ENCODE results near the gene NPRL2. TPM values are rescaled to one million over a fixed set of nuclear protein-coding genes. Genes with fewer than 3 reads are reported as not detected.

The NPRL2 gene
- total and polyA plus RNA-seq, 2 of the 8 experiments (the other 6 are each of a cell fraction or from before 2014, with no cell fraction given) = 28.4 to 51.4 TPM

DNA sequence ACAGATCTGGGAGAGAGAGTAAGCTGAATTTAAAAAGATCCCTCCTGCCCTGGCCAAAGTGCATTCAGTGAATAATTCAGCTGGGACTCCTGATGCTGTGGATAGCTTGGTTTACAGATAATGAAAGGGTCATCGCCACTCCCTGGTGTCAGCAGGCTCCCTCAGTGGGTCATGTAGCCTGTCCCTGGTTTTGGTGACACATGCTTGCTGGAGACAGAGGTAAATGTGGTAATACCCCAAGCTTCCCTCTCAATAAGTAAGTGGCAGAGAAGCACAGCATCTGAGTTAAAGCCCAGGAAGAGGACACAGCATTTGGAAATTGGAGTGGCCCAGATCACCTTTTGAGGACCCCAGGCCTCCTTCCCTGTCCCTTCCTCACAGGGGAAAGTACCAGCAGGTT lies 6.9 kb upstream of the NPRL2 start:
- H3K4me2 ChIP-seq (ENCODE audit: insufficient read depth in 1 of 2, low read depth in 2 of 2, low read length in 2 of 2) = peak overlapping the region; percentile 72 to 87; a peak in 3 of 4 replicates
- no peak for DNase-seq (ENCODE audit: low read depth in 1 of 2, low spot score in 2 of 2)
- no peak overlapping the region for H4K5ac ChIP-seq (ENCODE audit: insufficient read length, low read depth, low read length)
- no peak overlapping the region for H3K23ac ChIP-seq (ENCODE audit: insufficient read length)
- no peak overlapping the region for H3K4ac ChIP-seq (replicated peaks; ENCODE audit: insufficient read length, low read depth, low read length)
- peak overlapping the region in 2 of 4 experiments; percentile 19 to 75; a peak in 2 of 8 replicates for H3K4me3 ChIP-seq (ENCODE audit: extremely low read depth in 1 of 4, insufficient read depth in 2 of 4, low read depth in 3 of 4, low read length in 4 of 4)
- no peak overlapping the region for H2BK120ac ChIP-seq (replicated peaks; ENCODE audit: low read depth, low read length)
- no peak overlapping the region for H2AFZ ChIP-seq (ENCODE audit: low read length)
- FAIRE-seq = no peak
- H3K9me3 ChIP-seq (ENCODE audit: insufficient read depth in 2 of 2, low read depth in 1 of 2, low read length in 1 of 2) = no peaks in the 10 kb centered on the region
- H2BK20ac ChIP-seq (ENCODE audit: low read length) = no peak overlapping the region
- no peaks in the 10 kb centered on the region for H3K27me3 ChIP-seq (replicated peaks in 1 of 4; ENCODE audit: control insufficient read depth in 3 of 4, extremely low read depth in 1 of 4, insufficient read depth in 3 of 4, low read length in 3 of 4)
- H3K9ac ChIP-seq (replicated peaks in 1 of 4; ENCODE audit: extremely low read depth in 1 of 4, low read depth in 3 of 4, low read length in 3 of 4) = no peak overlapping the region; a peak in 1 of 7 replicates
- H3K79me1 ChIP-seq (ENCODE audit: low read depth, low read length) = peaks cover 16% of the 10 kb centered on the region
- peaks cover 0 to 26% of the 10 kb centered on the region in 2 experiments; a peak in 2 of 4 replicates for H3K79me2 ChIP-seq (ENCODE audit: control insufficient read depth in 1 of 2, insufficient read depth in 2 of 2, low read length in 2 of 2)
- no peak overlapping the region for H4K91ac ChIP-seq (replicated peaks; ENCODE audit: insufficient read length, low read length)
- no peak overlapping the region for H3K18ac ChIP-seq (ENCODE audit: extremely low read depth, low read length)
- CTCF ChIA-PET (ENCODE audit: partially characterized antibody) = interaction anchor here (0.6 to 13.4 kb wide), 16 partner anchors 8 to 257 kb away, joined by 3 to 136 read pairs (median 4); partner anchors contain the start of genes RASSF1 and ZMYND10
- no peak overlapping the region for H2BK12ac ChIP-seq (ENCODE audit: low read depth, low read length)
- peaks cover 9 to 22% of the 10 kb centered on the region in 2 experiments for H4K20me1 ChIP-seq (replicated peaks in 1 of 2; ENCODE audit: control insufficient read depth in 1 of 2, insufficient read depth in 2 of 2, low read length in 2 of 2)
- no peak overlapping the region for H3K27ac ChIP-seq (ENCODE audit: low read depth, low read length)
- 95% methylated on average over 1 of the region's 1 CpG; no CpG with 5 or more reads in 1 of the 2 experiments for WGBS, 2 experiments (ENCODE audit: extremely low coverage in 1 of 2, insufficient coverage in 1 of 2, insufficient read length in 1 of 2, insufficient replicate concordance in 2 of 2, low coverage in 1 of 2, low lambda C conversion rate in 2 of 2, missing lambda C conversion rate in 1 of 2)
- no peak overlapping the region for H4K8ac ChIP-seq (ENCODE audit: extremely low read depth, insufficient read depth, low read length)
- H3K23me2 ChIP-seq (ENCODE audit: low read depth, low read length) = peaks cover 10% of the 10 kb centered on the region; the same call in 1 of the 2 replicates
- H2BK15ac ChIP-seq (ENCODE audit: low read length) = no peak overlapping the region
- H3K14ac ChIP-seq (ENCODE audit: insufficient read length) = no peak overlapping the region
- no peak overlapping the region for H2AK5ac ChIP-seq (ENCODE audit: low read depth, low read length)
- H2BK5ac ChIP-seq (ENCODE audit: low read depth, low read length) = no peak overlapping the region
- POLR2A ChIA-PET (ENCODE audit: partially characterized antibody) = interaction anchor here (1.0 to 2.0 kb wide), 4 partner anchors 9 to 62 kb away, joined by 3 to 6 read pairs (median 4); no protein-coding TSS in a partner anchor
- no peak overlapping the region for H3K56ac ChIP-seq (replicated peaks; ENCODE audit: insufficient read length, low read depth, low read length)
- peaks cover 3 to 10% (median 5%) of the 10 kb centered on the region in 4 experiments; a peak in 5 of 8 replicates for H3K36me3 ChIP-seq (ENCODE audit: control insufficient read depth in 2 of 4, insufficient read depth in 4 of 4, low read length in 3 of 4)
- H3K4me1 ChIP-seq (replicated peaks in 1 of 4; ENCODE audit: control insufficient read depth in 3 of 4, insufficient read depth in 4 of 4, low read length in 3 of 4) = peaks cover 0 to 16% (median 8%) of the 10 kb centered on the region in 4 experiments; a peak in 6 of 7 replicates
- TF ChIP-seq RBBP5 (IDR thresholded peaks at IDR 0.05; ENCODE audit: borderline replicate concordance, low read depth, low read length) (no peak), EP300 (IDR thresholded peaks at IDR 0.05; ENCODE audit: borderline replicate concordance in 1 of 2, low read depth in 2 of 2, low read length in 2 of 2) (no peak), TCF12 (IDR thresholded peaks at IDR 0.05; ENCODE audit: low read depth, low read length) (no peak), CREB1 (IDR thresholded peaks at IDR 0.05) (no peak), SIX5 (IDR thresholded peaks at IDR 0.05; ENCODE audit: low read depth, low read length) (no peak), CHD1 (IDR thresholded peaks at IDR 0.05; ENCODE audit: low read depth, low read length) (no peak), SP2 (IDR thresholded peaks at IDR 0.05; ENCODE audit: low read length) (no peak), RFX5 (IDR thresholded peaks at IDR 0.05; ENCODE audit: borderline replicate concordance, low read depth, low read length) (no peak), KDM4A (IDR thresholded peaks at IDR 0.05; ENCODE audit: low read depth, low read length, severe bottlenecking) (no peak), KDM1A (IDR thresholded peaks at IDR 0.05; ENCODE audit: borderline replicate concordance, low read length) (no peak), NRF1 (IDR thresholded peaks at IDR 0.05; ENCODE audit: low read depth, low read length) (no peak), TAF1 (IDR thresholded peaks at IDR 0.05; ENCODE audit: low read depth, low read length) (no peak), JUN (IDR thresholded peaks at IDR 0.05; ENCODE audit: low read depth, low read length) (no peak), FOSL1 (IDR thresholded peaks at IDR 0.05; ENCODE audit: insufficient read depth, low read depth, low read length) (no peak), YY1 (IDR thresholded peaks at IDR 0.05; ENCODE audit: low read depth, low read length) (no peak)

Measured in H1 (cell line).